Head of caudate nucleus (tissue), 42 donors: Measurements from ENCODE around the gene SLC48A1.
"Not testable (repeated sequence)": the region's sequence is repeated elsewhere in the genome, so short reads cannot be mapped to it uniquely, and the experiment has no call there.

Source experiments
- DNase-seq, 42 donors: peaks; one replicate each; pipeline versions ENCODE4 v3.0.0 to v3.0.0-alpha.2; 2020 to 2021; ENCODE audit warnings: mixed read lengths in 7 of 42
- intact Hi-C: fragments of 100-400 bp; cut with DNase I; formaldehyde crosslinking; loops from one replicate; pipeline ENCODE4 v1.15.0; 2022

Gene SLC48A1

DNA sequence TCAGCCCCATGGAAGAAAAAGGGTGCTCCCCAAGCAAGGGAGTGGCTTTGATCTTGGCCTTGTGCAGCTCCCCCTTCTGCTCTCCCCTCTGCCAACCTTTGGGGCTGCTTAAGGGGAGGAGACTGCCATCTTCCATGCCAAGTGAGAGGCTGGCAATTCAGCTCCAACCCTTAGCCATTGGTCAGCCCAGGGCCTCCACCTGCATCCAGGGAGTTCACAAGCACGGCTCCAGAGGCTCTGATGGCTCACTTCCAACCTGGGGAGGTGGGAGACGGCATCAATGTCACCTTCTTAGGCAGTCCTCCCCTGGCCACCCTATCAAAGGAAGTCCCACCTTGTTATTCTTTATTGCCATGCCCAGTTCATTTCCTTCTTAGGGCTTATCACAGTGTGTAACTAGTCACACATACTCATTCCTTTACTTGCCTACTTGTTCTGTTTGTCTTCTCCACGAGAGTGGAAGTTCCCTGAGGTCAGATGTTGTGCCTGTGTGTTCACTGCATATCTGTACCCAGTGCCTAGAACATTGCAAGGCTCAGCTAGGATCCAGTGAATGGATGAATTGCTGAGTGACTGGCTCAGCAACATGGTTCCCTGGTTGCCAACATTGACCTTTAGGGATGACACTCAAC, 41.6 kb downstream of the SLC48A1 start:
- DNase-seq: no peak
- intact Hi-C loops: no loop called here

GRCh38 chr12:47815447-47815846, 42.4 kb downstream of the SLC48A1 start:
- intact Hi-C loops, DNase-seq: not testable (repeated sequence)

DNA sequence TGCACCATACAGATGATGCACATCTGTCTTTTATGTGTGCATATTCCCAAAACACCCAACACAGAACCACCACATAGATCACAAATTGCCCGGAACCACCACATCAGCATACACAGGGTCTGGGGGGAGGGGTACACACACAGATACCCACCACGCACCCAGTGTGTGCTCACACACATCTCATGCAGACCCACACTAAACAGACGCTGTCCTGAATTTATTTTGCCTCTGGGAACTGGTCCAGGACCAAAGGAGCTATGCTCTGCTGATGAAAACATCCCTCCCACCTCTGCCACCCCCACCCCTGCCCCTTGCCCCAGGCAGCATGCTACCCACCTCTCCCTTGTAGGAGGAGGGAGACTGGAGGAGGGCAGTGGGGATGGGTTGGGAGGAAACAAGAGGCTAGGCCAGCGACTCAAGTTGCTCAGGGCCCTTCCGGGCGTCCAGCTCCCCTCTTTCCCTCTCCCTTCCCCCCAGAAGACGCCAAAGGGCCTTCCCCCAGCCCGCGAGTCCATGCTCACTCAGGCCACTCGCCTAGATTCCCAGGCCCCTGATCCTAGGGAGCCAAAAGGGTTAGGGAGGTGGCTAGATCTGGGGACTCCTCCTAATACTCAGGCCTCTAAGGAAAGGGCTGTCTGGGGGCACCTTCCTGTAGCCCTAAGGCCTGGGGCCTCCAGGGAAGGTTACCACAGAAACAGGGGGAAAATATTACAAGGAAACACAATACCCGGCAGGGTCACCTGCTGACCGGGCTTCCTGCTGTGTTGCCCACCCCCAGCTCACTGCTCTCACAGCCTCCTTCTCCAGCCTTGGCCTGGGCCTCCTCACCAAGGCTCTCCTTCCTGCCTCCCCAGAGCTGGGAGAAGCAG, 43.6 kb downstream of the SLC48A1 start:
- intact Hi-C loops: no loop called here
- no peak for DNase-seq

DNA sequence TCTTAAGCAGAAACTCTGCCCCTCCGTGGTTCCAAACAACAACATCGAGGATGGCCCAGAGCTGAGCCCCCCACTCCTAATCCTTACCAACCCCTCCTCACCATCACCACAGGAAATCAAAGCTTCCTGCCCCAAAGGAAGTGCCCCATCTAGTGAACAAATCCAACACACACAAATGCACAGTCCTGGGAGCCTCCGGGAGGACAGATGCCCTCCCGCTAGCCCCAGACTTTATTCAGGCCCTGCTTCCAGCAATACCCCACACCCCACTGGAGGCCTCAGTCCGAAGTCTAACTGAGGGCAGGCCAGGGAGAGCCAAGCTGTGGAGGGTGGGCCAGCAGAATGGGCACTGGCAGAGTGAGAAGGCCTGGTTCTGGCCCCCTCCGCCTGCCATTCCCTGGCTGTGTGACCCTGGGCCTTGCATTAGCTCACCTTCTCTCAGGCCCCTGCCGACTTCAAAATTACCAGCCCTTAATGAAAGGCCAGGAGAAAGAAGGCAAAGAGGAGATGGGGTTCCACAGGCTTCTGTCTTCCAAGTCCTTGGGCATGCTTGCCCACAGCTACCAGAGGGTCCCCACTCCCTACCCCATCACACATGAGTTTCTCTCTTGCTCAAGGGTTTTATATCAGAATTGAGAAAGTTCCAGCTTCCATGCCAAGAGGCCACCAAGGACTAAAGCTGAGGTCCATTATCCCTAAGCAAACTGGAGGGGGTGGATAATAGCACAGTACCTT, 44.4 kb downstream of the SLC48A1 start:
- intact Hi-C loops: no loop called here

GRCh38 chr12:47818007-47818376, 45.0 kb downstream of the SLC48A1 start:
- no peak for DNase-seq
- intact Hi-C loops: no loop called here

More for the DNA sequence above, 44.4 kb downstream of the SLC48A1 start:
- no peak for DNase-seq

GRCh38 chr12:47818467-47819137, 45.6 kb downstream of the SLC48A1 start:
- peak in 23 of 42 donors; percentile 15 to 73 (median 39) for DNase-seq
- intact Hi-C loops: loop anchor here (1.0 kb wide), 1 partner anchor 39 kb away; no protein-coding TSS in a partner anchor

DNA sequence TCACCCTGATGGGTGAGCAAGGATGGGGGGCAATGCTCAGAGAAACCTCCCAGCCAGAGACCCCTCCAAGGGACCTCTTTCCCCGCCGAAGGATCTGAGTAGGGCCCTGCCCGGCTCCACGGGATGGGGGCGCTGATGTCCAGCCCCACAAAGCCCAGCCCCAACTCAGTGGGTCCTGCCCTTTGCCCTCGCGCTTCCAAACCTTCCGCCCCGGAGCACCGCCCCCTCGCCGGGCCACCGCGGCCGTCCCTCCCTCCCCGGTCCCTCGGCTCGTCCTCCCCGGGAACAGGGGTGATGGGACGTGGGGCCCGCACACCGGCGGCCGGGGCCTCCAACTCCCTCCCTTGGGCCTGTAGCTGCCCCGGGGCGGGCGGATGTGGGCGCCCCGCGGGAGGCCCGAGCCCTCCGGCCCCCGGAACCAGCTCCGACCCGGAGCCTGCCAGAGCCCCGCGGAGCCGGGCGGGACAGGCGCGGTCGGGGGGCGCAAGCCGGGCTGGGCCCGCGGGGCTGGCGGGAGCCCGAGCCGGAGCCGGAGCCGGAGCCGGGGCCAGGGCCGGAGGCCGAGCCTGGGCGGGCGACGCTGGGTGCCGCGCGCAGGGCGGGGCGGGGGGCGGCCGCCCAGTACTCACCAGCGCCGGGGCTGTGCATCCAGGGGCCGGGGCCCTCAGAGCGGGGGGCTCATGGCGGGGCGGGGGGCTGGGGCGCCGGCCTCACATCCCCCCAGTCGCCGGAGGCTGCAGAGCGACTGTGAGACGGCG, 46.3 kb downstream of the SLC48A1 start:
- intact Hi-C loops: loop anchor here (1.0 kb wide), 1 partner anchor 40 kb away; no protein-coding TSS in a partner anchor
- DNase-seq: peak in 41 of 42 donors; percentile 41 to 86 (median 68)

- intact Hi-C loops: loop anchor here (1.0 kb wide), 1 partner anchor 41 kb away; no protein-coding TSS in a partner anchor
- peak; percentile 45 to 93 (median 78) for DNase-seq
Measured at GRCh38 chr12:47819896-47820630, 47.0 kb downstream of the SLC48A1 start, which contains the start of gene HDAC7. Gene HDAC7, minus strand, starts transcription at chr12:47819903. Its CDS starts 118 bp downstream, at chr12:47819785.

DNA sequence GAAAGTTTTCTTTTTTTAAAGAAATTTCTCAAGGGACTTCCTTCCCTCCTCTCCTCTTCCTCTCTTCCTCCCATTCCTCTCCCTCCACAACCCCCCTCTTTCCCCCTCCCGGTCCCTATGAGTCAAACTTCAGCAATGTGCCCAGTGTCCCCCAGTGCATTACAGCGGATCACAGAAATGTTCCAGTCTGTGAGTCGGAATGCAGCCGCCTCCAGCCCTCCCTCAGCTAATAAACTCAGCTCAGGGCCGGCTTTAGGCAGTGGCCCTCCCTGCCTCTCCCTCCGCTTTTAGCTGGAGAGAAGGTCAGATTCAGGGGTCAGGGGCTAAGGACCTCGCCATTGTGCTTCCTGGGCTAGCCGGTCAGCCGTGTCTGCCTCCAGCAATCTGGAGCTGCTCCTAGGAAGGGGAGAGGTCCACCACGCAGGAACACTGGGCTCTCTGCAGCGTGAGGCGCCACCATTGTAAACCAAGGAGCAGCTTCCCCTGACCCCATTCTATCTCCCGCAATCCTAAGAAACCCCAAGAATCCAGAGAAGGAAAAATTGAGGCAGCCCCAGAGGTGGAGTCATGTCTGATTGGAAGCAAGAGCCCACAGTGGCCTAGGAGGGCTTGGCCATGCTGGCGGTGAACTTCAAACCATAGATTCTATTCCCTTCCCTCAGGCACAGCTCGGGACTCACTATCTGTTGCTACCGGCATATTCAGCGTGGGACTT, 47.8 kb downstream of the SLC48A1 start:
- intact Hi-C loops: no loop called here
- peak in 16 of 42 donors; percentile 23 to 87 (median 50) for DNase-seq

DNA sequence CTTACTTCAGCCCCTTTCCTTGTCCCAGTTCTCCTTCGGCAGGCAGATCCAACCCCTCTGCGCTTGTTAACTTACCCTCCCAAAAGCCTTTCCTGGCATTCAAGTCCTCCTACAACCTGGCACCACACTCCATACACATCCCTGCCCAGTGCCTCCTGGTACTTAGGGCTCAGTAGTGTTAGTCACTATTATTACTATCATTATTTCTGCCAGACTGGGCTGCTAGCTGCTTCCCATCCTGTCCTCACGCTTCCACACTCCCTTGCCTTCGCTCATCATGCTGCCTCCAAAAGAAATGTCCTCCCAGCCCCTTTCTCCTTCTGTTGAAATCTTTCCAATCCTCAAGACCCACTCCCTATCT, 48.3 kb downstream of the SLC48A1 start:
- no peak for DNase-seq
- intact Hi-C loops: no loop called here

GRCh38 chr12:47822401-47822800, 49.4 kb downstream of the SLC48A1 start:
- intact Hi-C loops: no loop called here
- no peak for DNase-seq

DNA sequence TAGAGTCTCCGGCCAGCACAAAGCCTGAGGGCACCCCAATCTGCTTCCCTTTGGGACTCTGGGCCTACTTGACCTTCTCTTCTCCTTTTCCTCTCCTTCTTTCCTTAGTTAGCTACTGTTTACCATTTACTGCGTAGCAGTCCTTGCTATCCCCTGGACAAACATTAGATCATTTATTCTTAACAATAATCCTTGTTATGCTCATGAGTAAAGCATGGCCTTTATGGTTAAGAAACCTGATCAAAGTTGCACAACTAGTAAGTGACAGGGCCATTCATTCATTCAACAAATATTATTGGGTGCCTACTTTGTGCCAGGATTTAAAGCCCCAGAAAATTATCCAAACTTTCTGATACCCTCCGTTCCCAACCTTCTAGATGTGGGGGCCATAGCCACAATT, 49.8 kb downstream of the SLC48A1 start:
- no peak for DNase-seq
- intact Hi-C loops: no loop called here

DNA sequence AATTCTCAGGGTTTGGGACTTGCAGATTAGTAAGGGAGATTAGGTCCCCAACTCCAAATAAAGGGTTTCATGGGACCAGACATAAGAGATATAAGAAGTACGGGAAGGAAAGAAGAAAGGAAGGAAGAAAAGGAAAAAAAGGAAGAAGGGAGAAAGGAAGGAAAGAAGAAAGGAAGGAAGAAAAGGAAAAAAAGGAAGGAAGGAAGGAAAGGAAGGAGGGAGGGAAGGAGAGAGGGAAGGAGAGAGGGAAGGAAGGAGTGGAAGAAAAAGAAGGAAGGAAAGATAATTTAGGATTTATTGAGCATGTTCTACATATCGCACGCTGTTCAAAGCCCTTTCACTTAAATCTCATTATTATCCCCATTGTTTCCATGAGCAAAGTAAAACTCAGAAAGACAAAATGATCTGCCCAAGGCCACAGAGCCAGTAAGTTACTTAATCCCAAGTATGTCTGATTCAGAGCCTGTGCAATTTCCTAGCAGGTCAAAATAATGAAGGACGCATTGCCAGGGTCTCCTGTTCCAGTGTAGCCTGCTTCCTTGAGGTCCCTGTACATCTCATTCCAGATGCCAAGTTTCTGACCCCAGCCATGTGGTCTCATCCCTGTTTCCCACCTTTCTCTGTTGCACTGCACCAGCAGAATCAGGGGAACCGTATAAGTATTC, 50.5 kb downstream of the SLC48A1 start:
- no peak for DNase-seq
- intact Hi-C loops: no loop called here

- DNase-seq: no peak
- intact Hi-C loops: no loop called here
Measured at GRCh38 chr12:47824198-47824597, 51.2 kb downstream of the SLC48A1 start.

GRCh38 chr12:47824635-47825034, 51.6 kb downstream of the SLC48A1 start:
- intact Hi-C loops: no loop called here
- DNase-seq: no peak

DNA sequence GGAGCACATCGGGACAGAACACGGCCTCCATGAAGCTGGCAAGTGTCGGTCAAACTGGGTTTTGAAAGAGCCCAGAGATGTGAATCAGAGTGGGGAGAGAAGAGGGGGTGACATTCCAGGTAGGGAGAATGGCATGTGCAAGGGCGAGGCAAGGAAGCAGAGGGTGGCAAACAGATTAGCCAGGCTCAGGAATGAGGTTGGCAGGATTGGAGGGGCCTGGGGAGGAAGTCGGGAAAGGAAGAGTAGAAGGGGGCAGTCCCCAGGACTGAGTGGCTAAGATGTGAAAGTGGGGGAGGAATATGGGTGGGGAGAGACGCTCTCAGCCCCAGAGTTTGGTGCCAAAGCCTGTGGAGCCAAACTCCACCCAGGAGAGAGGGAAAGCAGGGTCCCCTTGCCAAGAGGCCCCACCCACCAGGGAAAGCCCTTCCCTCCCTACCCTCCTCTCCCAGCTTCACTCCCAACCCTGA, 52.2 kb downstream of the SLC48A1 start:
- no peak for DNase-seq
- intact Hi-C loops: no loop called here
